T-cell (primary cell): Measurements from ENCODE around the gene EAF1. TPM values are rescaled to one million over a fixed set of nuclear protein-coding genes. Genes with fewer than 3 reads are reported as not detected.

ENCODE experiments used
- ATAC-seq, 4 experiments: fragments of 200-7000 bp in 3 of 4; fragments of 150-1000 bp in 1 of 4; cut with Tn5 transposase; replicated peaks in 1 of 4; 1 replicate in 3 of 4; 2 replicates in 1 of 4; pipeline ENCODE4 v1.10.0; 2021; ENCODE audit warnings: moderate library complexity in 3 of 4, mild to moderate bottlenecking in 2 of 4, moderate number of reproducible peaks in 1 of 4
- CTCF ChIA-PET, 2 donors: fragments of 300-600 bp; sonication (Branson Sonifier 250); formaldehyde crosslinking; loops; one replicate each; lab custom pipeline; 2022; ENCODE audit warnings: antibody characterized with exemption in 2 of 2; lab: Charles Lee
- POLR2A ChIA-PET, 2 donors: fragments of 300-600 bp; sonication (Branson Sonifier 250); formaldehyde crosslinking; loops; one replicate each; lab custom pipeline; 2022; ENCODE audit warnings: antibody characterized with exemption in 2 of 2; lab: Charles Lee
- DNase-seq, 35 experiments: peaks; one replicate each; pipeline versions ENCODE4 v3.0.0 to v3.0.0-alpha.2; 2013 to 2023
- H3K27ac ChIP-seq: one replicate; pipeline ENCODE4 v1.5.1; 2013; ENCODE audit warnings: low read length
- H3K27me3 ChIP-seq, 2 experiments: replicated peaks in 1 of 2; 1 replicate in 1 of 2; 2 replicates in 1 of 2; pipeline versions ENCODE4 v1.6.1 to v1.7.0; 2013; ENCODE audit warnings: low read length in 1 of 2, mixed read lengths in 1 of 2; ENCODE audit not compliant: control insufficient read depth in 2 of 2, insufficient read depth in 2 of 2; ENCODE audit errors: extremely low read depth in 1 of 2
- H3K36me3 ChIP-seq, 2 donors: 1 replicate in 1 of 2; 2 replicates in 1 of 2; pipeline versions ENCODE4 v1.6.1 to v1.7.0; 2013; ENCODE audit warnings: low read length in 1 of 2; ENCODE audit not compliant: control insufficient read depth in 2 of 2, insufficient read depth in 1 of 2; ENCODE audit errors: extremely low read depth in 1 of 2
- H3K4me1 ChIP-seq, 2 experiments: 1 replicate in 1 of 2; 2 replicates in 1 of 2; pipeline versions ENCODE4 v1.6.1 to v1.7.0; 2013; ENCODE audit warnings: low read length in 2 of 2, mixed read lengths in 1 of 2; ENCODE audit not compliant: insufficient read depth in 2 of 2, control insufficient read depth in 1 of 2; ENCODE audit errors: extremely low read depth in 1 of 2
- H3K4me3 ChIP-seq, 2 donors: 1 replicate in 1 of 2; 2 replicates in 1 of 2; pipeline versions ENCODE4 v1.5.1 to v1.7.0; 2013; ENCODE audit warnings: mild to moderate bottlenecking in 2 of 2, low read length in 1 of 2, moderate library complexity in 1 of 2; ENCODE audit not compliant: control insufficient read depth in 1 of 2; ENCODE audit errors: extremely low read depth in 1 of 2
- H3K9me3 ChIP-seq: 2 replicates; pipeline ENCODE4 v1.7.0; 2013
- H3K27ac Mint-ChIP-seq, 2 donors: one replicate each; pipeline ENCODE4 v1.8.0; 2020 to 2021; ENCODE audit warnings: mild to moderate bottlenecking in 2 of 2, mixed read lengths in 2 of 2
- H3K27me3 Mint-ChIP-seq, 2 donors: one replicate each; pipeline ENCODE4 v1.8.0; 2021 to 2022; ENCODE audit warnings: mixed read lengths in 2 of 2
- H3K36me3 Mint-ChIP-seq: one replicate; pipeline ENCODE4 v1.8.0; 2021; ENCODE audit warnings: mixed read lengths
- H3K4me1 Mint-ChIP-seq, 3 donors: one replicate each; pipeline ENCODE4 v1.8.0; 2020 to 2022; ENCODE audit warnings: mixed read lengths in 3 of 3, mild to moderate bottlenecking in 1 of 3
- H3K4me3 Mint-ChIP-seq, 3 donors: one replicate each; pipeline ENCODE4 v1.8.0; 2020 to 2022; ENCODE audit warnings: mild to moderate bottlenecking in 3 of 3, mixed read lengths in 3 of 3, moderate library complexity in 3 of 3
- H3K9me3 Mint-ChIP-seq, 3 donors: one replicate each; pipeline ENCODE4 v1.8.0; 2020 to 2022; ENCODE audit warnings: mixed read lengths in 3 of 3
- WGBS: methylation state at CpG from one replicate; pipeline ENCODE4 v1.1.5; 2013; ENCODE audit warnings: missing lambda C conversion rate; ENCODE audit not compliant: insufficient coverage; 5-methylcytosine and 5-hydroxymethylcytosine counted together
- total RNA-seq, 35 experiments: library from RNA in 6 of 35; stranded (reverse) in 6 of 35; fragments of 120-200 nt in 1 of 35; gene quantifications; one replicate each; pipeline versions ENCODE4 v1.2.1 to v1.2.4 and lab custom pipeline; 2013 to 2026

The EAF1 gene
- total RNA-seq, 5 donors from 2014 or later (not counting 1 experiment from before 2014, with no cell fraction given): 17.9 to 29.7 (median 22.8) TPM

- no peaks in the 10 kb centered on the region for H3K9me3 Mint-ChIP-seq
- H3K4me1 ChIP-seq: no peaks in the 10 kb centered on the region
- ChIA-PET CTCF (interaction anchor here in 1 of 2 donors (0.7 kb wide), 1 partner anchor 21 kb away, joined by 3 read pairs; no protein-coding TSS in a partner anchor), POLR2A (no interaction called here)
- H3K27ac Mint-ChIP-seq: no peak overlapping the region
- ATAC-seq (no peak), DNase-seq (no peak)
- H3K36me3 ChIP-seq: peaks cover 15 to 82% of the 10 kb centered on the region in 2 donors
- H3K4me1 Mint-ChIP-seq: peaks cover 0 to 27% (median 15%) of the 10 kb centered on the region in 3 donors
- no peaks in the 10 kb centered on the region for H3K9me3 ChIP-seq
- H3K27me3 Mint-ChIP-seq: no peaks in the 10 kb centered on the region
- H3K4me3 ChIP-seq: no peak overlapping the region
- H3K27me3 ChIP-seq: no peaks in the 10 kb centered on the region
- no peak overlapping the region for H3K4me3 Mint-ChIP-seq
- no peak overlapping the region for H3K27ac ChIP-seq
- peaks cover 75% of the 10 kb centered on the region for H3K36me3 Mint-ChIP-seq
Measured at GRCh38 chr3:15439476-15439875, 12.1 kb downstream of the EAF1 start.

GRCh38 chr3:15440891-15441290, 13.5 kb downstream of the EAF1 start:
- peaks cover 12 to 68% of the 10 kb centered on the region in 2 donors for H3K36me3 ChIP-seq
- H3K9me3 ChIP-seq: no peaks in the 10 kb centered on the region
- H3K4me3 Mint-ChIP-seq: no peak overlapping the region
- DNase-seq (no peak), ATAC-seq (peak in 2 of 4 experiments; percentile 19 to 26)
- H3K27me3 ChIP-seq: no peaks in the 10 kb centered on the region
- ChIA-PET CTCF (no interaction called here), POLR2A (interaction anchor here in 1 of 2 donors (0.6 kb wide), 1 partner anchor 217 kb away, joined by 3 read pairs; no protein-coding TSS in a partner anchor)
- peaks cover 73% of the 10 kb centered on the region for H3K36me3 Mint-ChIP-seq
- H3K4me3 ChIP-seq: no peak overlapping the region
- H3K4me1 Mint-ChIP-seq: peaks cover 0 to 22% (median 15%) of the 10 kb centered on the region in 3 donors
- H3K27me3 Mint-ChIP-seq: no peaks in the 10 kb centered on the region
- H3K9me3 Mint-ChIP-seq: no peaks in the 10 kb centered on the region
- peak overlapping the region; percentile 28 to 74 for H3K27ac Mint-ChIP-seq
- H3K27ac ChIP-seq: no peak overlapping the region
- 44% methylated on average over 4 of the region's 4 CpGs for WGBS
- no peaks in the 10 kb centered on the region for H3K4me1 ChIP-seq

GRCh38 chr3:15443826-15444524, 16.6 kb downstream of the EAF1 start:
- WGBS: no CpG with 5 or more reads among the region's 4 CpGs
- peaks cover 3 to 40% of the 10 kb centered on the region in 2 donors for H3K36me3 ChIP-seq
- no peaks in the 10 kb centered on the region for H3K27me3 Mint-ChIP-seq
- no peaks in the 10 kb centered on the region for H3K9me3 Mint-ChIP-seq
- no peak overlapping the region for H3K4me3 ChIP-seq
- ChIA-PET CTCF (no interaction called here), POLR2A (no interaction called here)
- no peak overlapping the region for H3K27ac ChIP-seq
- peaks cover 49% of the 10 kb centered on the region for H3K36me3 Mint-ChIP-seq
- H3K4me1 ChIP-seq: no peaks in the 10 kb centered on the region
- H3K27me3 ChIP-seq: no peaks in the 10 kb centered on the region
- H3K4me3 Mint-ChIP-seq: no peak overlapping the region
- H3K27ac Mint-ChIP-seq: peak overlapping the region; percentile 19 to 36
- DNase-seq (no peak), ATAC-seq (no peak)
- H3K4me1 Mint-ChIP-seq: peaks cover 0 to 21% (median 15%) of the 10 kb centered on the region in 3 donors
- H3K9me3 ChIP-seq: no peaks in the 10 kb centered on the region

GRCh38 chr3:15449489-15450224, 22.3 kb downstream of the EAF1 start:
- H3K4me1 ChIP-seq: no peaks in the 10 kb centered on the region
- H3K9me3 ChIP-seq: no peaks in the 10 kb centered on the region
- WGBS: 100% methylated on average over 1 of the region's 3 CpGs
- Mint-ChIP-seq H3K4me1 (no peaks in the 10 kb centered on the region), H3K4me3 (no peak overlapping the region), H3K36me3 (peaks cover 13% of the 10 kb centered on the region), H3K27ac (no peak overlapping the region), H3K27me3 (no peaks in the 10 kb centered on the region), H3K9me3 (no peaks in the 10 kb centered on the region)
- no peak overlapping the region for H3K4me3 ChIP-seq
- CTCF ChIA-PET: no interaction called here
- POLR2A ChIA-PET: no interaction called here
- no peak overlapping the region for H3K27ac ChIP-seq
- ATAC-seq: no peak
- no peak for DNase-seq
- H3K27me3 ChIP-seq: no peaks in the 10 kb centered on the region
- H3K36me3 ChIP-seq: peaks cover 0 to 5% of the 10 kb centered on the region in 2 donors

- ATAC-seq (no peak), DNase-seq (no peak)
- H3K9me3 Mint-ChIP-seq: no peaks in the 10 kb centered on the region
- Histone ChIP-seq H3K27me3 (no peaks in the 10 kb centered on the region), H3K4me1 (no peaks in the 10 kb centered on the region), H3K36me3 (peaks cover 0 to 5% of the 10 kb centered on the region in 2 donors), H3K27ac (no peak overlapping the region), H3K4me3 (no peak overlapping the region), H3K9me3 (no peaks in the 10 kb centered on the region)
- ChIA-PET POLR2A (no interaction called here), CTCF (no interaction called here)
- H3K36me3 Mint-ChIP-seq: peaks cover 8% of the 10 kb centered on the region
- WGBS: 94% methylated on average over 8 of the region's 12 CpGs
- H3K4me3 Mint-ChIP-seq: no peak overlapping the region
- no peaks in the 10 kb centered on the region for H3K4me1 Mint-ChIP-seq
- H3K27ac Mint-ChIP-seq: no peak overlapping the region
- H3K27me3 Mint-ChIP-seq: no peaks in the 10 kb centered on the region
Measured at GRCh38 chr3:15450438-15451215, 23.2 kb downstream of the EAF1 start.
